Activated naive CD4-positive, alpha-beta T cell treated with Interleukin-2 at 50 U/mL for 16 hours (primary cell): Measurements from ENCODE around the gene PPP2R5C.

Source experiments
- DNase-seq: peaks from one replicate; pipeline ENCODE4 v3.0.0-alpha.2; 2020

PPP2R5C gene

DNA sequence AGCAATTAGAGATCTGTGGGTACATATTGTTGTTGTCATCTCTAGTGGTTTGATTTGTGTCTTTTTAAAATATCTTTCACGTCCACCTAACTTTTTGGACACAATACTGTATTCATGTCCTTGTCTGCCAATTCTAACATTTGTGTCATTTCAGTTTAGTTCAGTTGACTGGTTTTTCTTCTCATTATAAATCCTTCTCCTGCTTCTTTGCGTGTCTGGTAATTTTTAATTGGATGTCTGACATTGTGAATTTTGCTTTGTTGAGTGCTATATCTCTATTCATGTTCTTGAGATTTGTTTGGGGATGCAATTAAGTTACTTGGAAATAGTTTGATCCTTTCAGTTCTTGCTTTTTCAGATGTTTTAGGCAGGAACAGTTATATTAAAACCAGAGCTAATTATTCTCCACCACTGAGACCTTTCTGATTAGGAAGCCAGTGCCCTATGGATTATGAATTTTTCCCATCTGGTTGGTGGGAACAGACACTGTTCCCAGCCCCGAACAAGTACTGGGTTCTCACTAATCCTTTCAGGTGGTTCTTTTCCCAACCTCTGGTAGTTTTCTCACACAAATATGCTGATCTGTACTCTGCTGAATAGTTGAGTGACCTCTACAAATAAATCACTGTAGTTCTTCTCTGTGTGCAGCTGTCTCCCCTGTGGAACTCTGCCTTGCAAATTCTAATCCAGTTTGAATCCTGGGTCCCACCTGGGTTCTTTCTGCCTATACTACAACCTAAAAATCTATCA is 111.7 kb downstream of the PPP2R5C start:
- no peak for DNase-seq

DNA sequence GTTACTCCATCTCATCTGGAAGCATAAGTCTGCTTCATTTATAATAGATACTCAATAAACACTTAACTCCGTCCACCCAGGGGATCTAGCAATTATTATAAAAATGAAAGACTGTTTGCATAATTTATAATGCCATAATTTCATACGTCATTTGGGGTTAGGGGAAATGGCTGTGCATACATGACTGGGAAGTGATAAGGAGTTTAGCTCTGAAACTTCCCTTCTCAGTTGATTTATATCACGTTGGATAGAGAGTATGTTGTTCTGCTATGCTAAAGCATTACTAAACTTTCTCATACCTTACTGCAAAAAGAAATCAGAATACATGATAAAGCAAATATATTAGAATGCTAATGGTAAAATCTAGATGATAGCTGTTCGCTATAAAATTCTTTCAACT is 112.5 kb downstream of the PPP2R5C start:
- no peak for DNase-seq

DNA sequence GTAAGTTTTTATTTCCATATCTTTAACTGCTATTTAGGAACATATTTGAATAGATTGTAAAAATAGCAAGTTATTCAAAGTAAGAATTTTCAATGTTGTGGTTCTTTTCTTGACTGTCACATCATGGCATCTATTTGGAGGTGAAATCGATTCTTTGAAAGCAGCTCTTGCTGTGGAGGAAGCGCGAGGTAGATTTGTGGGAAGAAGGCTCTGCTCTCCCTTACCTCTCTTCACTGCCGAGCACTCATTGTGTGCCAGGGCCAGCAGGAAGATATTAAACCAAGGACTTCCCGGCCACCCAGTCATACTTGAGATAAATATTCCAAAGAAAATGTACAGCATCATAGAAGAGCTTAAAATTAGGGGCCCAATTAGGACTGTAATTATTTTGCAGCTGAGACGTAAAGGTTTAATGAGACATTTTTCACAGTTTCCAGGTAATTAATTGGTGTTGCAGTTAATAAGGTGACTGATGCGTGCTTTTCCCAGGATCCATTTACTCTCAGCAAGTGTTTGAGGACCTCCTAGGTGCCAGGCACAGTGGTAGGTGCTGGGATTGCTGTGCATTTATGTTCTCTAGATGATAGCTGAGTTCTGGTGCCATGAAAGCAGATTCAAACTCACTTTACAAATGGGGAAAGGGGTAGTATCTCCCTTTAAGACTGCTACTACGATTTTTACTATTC is 113.7 kb downstream of the PPP2R5C start:
- DNase-seq: no peak

DNA sequence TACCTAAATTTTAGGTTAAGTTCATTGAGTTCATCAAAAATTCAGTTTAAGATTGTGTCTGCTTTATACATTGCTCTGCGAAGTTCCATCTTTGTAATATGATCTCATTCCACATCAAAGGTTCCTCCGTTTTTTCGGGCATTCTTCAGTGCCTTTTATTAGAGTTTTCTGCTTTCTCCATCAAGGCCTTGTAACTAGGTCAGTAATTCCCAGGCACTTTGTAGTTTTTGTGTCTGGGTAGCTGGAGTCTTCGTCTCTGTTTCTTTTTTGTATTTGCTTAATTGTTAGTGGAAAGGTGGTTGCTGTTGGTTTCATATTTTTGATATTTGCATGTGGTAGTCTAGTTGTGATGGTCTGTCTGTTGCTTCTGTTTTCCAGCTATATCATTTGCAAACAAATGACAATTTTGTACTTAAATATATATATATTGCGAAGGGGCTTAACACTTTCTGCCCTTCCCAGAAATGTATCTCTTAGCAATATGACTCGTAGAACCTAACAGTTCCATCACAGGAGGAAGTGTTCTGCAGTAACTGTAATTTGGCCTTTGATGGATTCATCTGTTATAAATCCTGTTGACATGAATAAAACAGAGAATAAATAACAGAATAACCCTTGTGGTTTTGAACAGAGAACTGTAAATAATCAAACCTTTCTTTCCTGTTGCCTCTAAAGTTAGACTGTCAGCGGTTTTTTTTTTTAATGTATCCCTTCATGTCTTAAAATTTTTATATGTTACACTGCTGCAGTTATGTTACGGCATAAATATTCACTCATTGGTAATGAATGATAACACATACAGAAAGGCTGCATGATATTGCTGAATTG is 114.4 kb downstream of the PPP2R5C start:
- DNase-seq: no peak

DNA sequence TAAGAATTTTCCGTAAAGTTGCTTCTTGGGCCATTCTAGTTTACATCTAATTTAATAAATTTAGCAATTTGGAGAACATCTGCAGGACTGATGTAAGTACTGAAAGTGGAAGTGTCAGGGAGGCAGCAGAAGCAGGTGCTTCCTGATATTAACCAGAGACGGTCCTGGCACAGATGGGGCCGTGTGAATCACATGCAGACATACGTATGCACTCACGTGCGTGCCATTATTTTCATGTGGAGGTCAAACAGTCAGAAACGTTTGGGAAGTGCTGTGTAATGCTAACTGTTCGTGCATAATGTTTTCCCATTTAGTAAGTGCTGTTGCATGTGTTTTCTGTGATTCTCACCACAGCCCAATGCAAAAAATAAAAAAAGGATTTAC is 115.0 kb downstream of the PPP2R5C start:
- DNase-seq: peak; percentile 78

DNA sequence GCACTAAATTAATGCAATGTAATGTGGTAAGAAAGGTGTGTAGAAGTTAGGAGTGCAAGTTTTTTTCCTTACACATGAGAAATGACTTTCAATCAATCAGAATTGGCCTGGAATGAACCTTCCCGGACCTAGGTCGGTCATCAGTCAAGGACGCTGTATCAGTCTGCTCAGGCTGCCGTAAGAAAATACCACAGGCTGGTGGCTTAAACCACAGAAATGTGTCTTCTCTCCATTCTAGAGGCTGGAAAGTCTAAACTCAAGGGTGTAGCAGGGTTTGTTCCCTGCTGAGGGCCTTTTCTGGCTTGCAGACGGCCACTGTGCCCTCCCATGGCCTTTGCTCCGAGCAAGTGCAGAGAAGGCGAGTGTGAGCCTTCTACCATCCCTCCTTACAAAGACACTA is 116.3 kb downstream of the PPP2R5C start:
- DNase-seq: no peak

DNA sequence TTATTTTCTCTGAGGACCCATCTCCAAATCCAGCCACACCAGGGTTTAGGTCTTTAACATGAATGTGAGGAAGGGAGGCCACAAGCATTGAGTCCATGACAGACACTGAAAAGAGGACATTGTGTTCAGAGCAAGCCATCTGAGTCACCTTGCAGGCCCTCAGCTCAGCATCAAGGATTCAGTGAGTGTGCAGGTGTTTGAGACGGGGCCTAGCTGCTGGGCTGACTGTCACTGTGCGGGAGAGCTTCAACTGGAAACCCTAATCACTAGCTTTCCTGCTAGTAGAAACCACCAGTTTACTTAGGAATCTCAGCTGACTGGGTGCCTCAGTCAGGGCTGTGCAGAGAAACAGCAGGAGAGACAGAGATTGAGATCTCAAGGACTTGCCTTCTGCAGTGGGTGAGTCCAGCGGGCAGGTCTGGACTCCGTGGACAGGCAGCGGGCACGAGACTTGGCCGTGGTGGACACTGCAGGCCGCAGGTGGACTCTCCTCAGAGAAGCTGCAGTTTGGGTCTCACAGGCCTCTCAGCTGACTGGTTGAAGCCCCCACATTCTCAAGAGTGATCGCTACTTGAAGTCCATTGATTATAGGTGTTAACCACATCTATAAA is 116.8 kb downstream of the PPP2R5C start:
- no peak for DNase-seq

DNA sequence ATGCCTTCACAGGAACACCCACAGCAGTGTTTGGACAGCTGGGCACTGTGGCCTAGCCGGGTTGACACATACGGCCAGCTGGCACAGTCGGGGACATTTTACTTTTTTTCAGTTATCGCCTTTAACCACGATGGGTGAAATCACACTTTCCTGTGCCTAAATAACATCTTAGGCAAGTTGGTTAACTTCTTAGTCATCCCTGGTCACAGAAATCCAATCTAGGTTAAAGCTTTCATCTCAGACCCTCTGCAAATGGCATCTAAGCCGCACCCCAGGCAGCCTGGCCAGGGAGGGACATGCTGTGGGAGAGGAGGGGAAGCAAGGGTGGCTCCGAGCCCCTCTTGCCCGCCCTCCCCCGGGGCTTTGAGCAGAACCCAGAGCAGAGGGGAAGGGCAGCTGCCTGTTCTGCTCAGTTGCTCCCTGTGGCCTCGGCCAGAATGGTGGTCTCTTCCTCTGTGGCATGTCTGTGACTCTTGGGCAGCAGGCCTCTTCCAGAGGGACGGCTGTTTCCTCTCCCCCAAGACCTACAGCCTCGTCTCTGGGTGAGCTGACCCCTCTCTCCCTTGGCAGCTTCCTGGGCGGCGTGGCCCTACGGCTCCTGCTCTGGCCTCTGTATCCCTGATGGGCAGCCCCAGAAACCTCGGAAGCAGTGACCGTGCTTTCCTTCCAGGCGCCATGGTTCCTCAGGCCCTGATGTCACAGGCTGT is 117.5 kb downstream of the PPP2R5C start:
- peak; percentile 33 for DNase-seq

DNA sequence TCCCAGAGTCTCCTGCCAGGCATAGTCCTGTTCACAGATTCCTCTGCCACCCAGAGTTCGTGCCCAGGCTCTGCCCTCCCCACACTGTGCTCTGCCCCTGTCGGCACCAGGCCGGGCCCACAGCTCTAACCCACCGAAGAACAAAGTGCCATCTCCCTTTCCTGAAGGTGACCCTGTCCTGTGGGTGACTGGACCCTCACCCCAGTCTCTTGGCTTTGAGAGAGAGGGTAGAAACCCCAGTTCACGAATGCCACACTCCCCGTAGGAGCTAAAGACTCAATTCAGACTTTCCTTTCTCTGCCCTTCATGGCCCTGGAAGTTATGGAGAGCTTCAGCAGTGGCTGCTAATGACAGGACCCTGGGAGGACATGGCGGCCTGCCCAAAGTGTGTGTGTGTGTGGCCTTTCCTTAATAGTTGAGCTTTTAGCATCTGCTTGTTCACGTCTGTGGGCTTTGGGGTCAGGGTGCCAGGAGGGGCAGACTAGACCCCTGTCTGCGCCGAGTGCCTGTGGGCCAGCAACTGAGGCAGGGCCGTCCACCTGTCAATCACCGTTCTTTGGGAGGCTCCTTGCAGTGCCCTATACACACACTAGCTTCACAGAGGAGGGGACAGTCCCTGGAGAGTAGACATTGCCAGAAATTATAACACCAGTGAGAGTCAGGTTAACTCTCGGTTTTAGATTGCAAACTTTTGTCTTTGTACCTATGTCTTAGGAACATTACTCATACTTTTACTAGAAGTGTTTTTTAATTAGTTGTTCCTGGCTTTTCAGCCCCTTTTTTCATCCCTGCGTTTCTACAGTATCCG is 118.2 kb downstream of the PPP2R5C start:
- peak; percentile 14 for DNase-seq

DNA sequence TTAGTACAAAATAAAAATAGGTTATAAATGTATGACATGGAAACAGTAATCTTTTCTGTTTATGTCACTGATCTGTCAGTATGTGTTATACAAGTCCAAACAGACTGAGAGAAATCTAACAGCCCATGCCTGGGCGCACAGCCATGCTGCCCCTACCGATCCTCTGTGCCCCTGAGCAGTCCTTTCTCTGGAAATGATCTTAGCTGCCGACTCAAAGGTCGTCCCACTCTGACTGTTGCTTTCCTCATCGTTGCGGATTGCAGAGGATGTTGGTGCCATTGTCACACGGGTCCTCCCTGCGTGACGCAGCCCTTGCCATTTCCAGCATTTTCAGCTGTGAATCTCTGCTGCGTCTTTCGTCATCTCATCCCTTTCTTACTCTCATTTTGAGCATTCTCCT is 119.9 kb downstream of the PPP2R5C start:
- no peak for DNase-seq

DNA sequence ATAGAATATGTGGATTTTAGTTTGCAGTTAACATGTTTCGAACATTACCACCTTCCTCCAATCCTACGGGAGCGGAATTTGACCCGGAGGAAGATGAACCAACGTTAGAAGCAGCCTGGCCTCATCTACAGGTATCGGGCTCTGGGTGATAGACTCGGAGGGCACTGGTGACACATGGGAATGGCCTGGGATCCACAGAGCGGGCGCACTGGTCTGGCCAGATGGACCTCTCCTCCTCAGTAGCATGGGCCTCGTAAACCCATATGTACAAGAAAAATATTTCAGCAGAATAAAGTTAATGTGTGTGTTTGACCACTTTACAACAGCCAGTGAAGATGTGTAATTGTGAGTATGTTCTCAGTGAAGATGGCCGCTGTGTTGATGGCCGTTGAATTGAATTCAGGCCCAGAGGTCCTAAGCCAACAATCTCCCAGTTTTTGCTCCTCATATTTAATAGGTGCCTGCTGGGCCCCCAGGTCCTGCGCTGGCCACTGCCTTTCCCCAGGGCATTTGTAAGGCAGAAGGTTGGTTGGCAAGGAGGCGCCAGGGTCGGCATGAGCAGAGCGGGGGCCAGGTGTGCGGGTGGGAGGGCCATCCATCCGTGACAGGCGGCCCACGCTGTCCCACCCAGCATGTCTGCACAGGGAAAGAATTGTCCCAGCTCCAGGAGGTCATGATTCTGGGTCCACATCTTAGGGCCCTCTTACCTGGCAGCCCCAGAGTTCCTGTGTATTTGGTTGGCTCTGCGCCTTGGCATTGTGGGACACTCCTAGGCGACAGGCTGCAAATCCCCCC is 120.8 kb downstream of the PPP2R5C start:
- DNase-seq: no peak

DNA sequence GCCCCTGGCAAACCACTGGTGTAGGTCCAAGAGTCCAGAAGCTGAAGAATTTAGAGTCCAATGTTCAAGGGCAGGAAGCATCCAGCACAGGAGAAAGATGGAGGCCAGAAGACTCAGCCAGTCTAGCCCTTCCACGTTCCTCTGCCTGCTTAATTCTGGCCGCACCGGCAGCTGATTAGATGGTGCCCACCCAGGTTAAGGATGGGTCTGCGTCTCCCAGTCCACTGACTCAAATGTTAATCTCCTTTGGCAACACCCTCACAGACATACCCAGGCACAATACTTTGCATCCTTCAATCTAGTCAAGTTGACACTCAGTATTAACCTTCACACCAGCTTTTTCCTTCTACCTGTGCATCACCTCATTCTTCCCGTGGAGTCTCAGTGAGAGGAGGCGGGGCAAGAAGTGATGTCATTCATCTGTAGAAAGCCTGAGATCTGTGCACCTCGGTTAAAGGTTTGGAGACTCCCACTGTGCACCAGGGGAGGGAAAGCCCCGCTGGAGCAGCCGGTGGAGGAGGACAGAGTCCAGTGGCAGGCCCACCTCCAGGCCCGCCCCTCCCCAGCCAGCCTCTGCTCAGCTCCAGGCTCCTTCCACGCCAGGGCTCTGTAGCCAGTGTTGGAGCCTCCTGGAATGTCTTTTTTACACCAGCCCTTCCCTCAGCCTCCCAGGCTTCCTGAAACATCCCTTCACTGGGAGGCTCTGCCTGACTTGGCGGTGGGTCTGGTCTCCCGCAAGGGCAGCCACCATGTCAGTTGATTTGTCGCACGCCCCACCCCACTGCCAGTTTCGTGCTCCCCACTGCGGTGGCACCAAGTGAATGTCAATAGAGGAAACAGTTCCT is 122.8 kb downstream of the PPP2R5C start:
- no peak for DNase-seq

DNA sequence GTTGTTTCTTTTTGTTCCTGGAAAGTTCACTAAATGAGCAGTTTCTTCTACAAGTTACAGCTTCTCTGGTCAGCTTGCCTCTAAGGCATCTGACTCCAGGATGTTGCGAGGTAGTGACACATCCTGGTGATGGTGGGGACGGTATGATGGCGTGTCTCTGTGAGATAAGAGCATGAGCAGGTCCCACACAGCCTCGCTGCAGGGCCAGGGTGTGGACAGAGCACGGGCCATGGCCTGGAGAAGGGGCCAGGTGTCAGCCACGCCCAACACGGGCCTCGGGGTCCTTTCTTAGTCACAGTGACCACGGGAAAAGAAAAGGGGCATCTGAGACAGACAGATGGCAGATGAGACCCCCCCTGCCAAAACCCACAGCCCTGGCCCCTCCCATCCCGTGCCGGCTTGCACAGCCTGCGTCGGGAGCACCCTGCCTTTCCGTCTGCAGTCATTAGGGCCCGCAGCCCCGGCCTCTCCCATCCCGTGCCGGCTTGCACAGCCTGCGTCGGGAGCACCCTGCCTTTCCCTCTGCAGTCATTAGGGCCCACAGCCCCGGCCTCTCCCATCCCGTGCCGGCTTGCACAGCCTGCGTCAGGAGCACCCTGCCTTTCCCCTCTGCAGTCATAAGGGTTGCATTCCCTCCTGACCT is 123.5 kb downstream of the PPP2R5C start:
- DNase-seq: no peak

DNA sequence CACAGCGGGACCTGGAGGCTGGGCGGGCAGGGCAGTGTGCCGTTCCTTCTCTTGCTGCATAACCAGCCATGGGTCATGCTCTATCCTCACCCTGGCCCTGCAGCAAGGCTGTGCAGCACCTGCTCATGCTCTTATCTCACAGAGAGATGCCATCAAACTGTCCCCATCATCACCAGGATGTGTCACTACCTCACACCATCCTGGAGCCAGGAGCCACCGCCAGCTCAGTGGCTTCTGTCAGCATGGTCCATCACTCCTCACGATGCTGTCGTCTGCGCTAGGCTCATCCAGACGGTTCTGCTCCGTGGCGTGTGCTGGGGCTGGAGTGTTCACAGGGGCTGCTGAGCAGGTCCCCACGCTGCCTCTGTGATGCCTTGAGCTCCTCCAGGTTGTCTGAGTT is 125.7 kb downstream of the PPP2R5C start:
- no peak for DNase-seq

DNA sequence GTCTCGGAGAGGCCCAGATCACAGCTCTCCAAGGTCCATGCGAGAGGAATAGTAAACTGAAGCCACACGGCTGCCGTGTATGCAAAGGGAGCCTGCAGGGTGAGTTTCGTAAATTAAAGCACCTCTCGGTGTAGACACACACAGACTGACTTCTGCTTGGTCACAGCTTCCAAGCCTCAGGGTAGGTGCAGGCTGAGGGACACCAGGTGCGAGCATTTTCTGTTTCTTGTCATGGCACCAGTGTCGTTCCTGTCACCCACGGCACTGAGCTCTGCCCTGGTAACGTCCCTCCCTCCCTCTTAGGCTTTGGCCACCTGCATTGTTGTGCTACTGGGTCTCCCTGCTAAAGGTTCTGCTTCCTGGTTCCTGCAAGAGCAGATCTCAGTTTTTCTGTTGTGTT is 126.7 kb downstream of the PPP2R5C start:
- DNase-seq: no peak

DNA sequence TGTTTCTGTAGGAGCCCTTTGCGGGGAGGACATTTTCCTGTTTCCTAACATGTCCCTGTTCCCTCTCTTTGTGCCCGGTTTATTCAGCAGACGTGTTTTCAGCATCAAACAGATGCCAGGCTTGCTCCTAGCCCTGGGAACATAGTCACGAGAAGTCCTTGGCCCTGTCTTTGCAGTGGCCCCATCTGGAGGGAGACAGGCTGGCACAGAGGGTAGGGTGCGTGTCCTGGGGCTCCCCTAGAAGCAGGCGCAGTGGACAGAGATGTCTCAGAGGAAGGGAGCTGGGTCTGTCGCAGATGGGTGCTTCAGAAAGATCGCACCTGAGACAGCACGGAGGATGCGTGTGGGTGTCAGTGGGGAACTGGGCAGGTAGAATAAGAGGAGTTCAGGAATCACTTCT is 127.9 kb downstream of the PPP2R5C start:
- no peak for DNase-seq

DNA sequence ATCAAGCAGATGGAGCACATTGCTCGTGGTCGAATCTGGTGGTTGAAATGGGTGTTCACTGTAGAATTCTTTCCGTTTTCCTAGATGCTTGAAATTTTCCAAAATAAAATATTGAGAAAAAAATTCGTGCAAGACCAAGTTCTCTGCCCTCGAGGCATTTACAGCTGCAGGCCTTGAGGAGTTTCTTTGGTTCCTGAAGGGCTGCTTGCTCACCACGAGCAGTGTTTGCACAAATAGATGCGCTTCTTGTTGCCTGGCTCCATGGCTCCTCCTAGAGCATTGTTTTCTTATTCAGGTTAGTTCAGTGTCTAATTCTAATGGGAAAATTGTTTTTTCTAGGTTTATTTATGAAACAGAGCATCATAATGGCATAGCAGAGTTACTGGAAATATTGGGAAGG is 128.4 kb downstream of the PPP2R5C start:
- no peak for DNase-seq

DNA sequence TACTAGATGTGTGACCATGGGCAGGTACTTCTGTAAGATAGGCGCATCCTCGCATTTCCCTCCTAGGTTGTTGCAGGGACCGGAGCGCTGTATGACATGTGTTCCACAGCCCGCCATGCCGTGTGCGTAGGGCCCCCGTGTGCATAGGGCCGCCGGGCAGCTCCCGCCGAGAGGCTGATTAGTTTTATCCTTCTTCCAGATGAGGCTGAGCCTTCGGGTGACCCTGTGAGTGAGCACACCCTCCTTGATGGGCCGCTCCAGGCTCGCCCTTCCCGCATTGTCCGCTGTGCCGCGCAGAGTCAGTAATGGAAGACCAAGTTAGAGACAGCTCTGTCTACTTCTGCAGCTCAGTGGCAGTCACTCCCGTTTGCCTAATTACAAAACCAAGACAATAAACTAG is 130.0 kb downstream of the PPP2R5C start:
- DNase-seq: no peak

DNA sequence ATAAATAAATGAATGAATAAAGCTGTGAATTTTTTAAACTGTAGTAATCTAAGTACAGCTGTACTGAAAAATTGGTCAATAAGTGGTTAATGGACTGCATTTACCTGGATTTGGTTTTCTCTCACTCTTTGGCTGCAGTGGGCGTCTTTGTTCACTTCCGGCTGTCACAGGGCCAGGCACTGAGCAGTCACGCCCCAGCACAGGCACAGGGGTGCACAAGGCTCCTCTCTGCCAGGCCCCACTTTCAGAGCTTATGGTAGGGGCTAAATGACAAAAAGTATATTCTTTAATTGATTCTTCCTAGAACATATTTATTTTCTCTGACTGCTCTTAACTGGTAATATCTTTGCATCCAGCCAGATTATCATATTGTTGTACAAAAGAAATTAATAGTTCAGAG is 132.2 kb downstream of the PPP2R5C start:
- no peak for DNase-seq
